Effector memory CD8-positive, alpha-beta T cell (primary cell): ENCODE measurements around the gene OGDH.

Source experiments
- ATAC-seq: fragments of 150-1000 bp; cut with Tn5 transposase; replicated peaks from 2 replicates; pipeline ENCODE4 v1.10.0; 2021; ENCODE audit warnings: mild to moderate bottlenecking, moderate library complexity
- DNase-seq, 3 experiments: peaks; one replicate each; pipeline ENCODE4 v3.0.0; 2021
- H3K27ac Mint-ChIP-seq, 2 donors: one replicate each; pipeline ENCODE4 v1.8.0; 2022; ENCODE audit warnings: mild to moderate bottlenecking in 2 of 2, mixed read lengths in 2 of 2, moderate library complexity in 2 of 2
- H3K27me3 Mint-ChIP-seq, 2 donors: one replicate each; pipeline ENCODE4 v1.8.0; 2022; ENCODE audit warnings: mixed read lengths in 2 of 2
- H3K36me3 Mint-ChIP-seq: one replicate; pipeline ENCODE4 v1.8.0; 2022; ENCODE audit warnings: mild to moderate bottlenecking, moderate library complexity, mixed read lengths; ENCODE audit not compliant: insufficient read depth
- H3K4me1 Mint-ChIP-seq, 2 donors: one replicate each; pipeline ENCODE4 v1.8.0; 2022; ENCODE audit warnings: low read depth in 2 of 2, mixed read lengths in 2 of 2
- H3K4me3 Mint-ChIP-seq, 2 donors: one replicate each; pipeline ENCODE4 v1.8.0; 2022; ENCODE audit warnings: mild to moderate bottlenecking in 2 of 2, mixed read lengths in 2 of 2, moderate library complexity in 2 of 2
- H3K9me3 Mint-ChIP-seq, 2 donors: one replicate each; pipeline ENCODE4 v1.8.0; 2022; ENCODE audit warnings: mixed read lengths in 2 of 2

Gene OGDH

GRCh38 chr7:44643206-44643605 lies 36.8 kb downstream of the OGDH start:
- DNase-seq: no peak
- H3K36me3 Mint-ChIP-seq: peaks cover 25% of the 10 kb centered on the region
- no peak overlapping the region for H3K4me3 Mint-ChIP-seq
- no peaks in the 10 kb centered on the region for H3K27me3 Mint-ChIP-seq
- no peak for ATAC-seq
- H3K4me1 Mint-ChIP-seq: peaks cover 34 to 39% of the 10 kb centered on the region in 2 donors
- H3K9me3 Mint-ChIP-seq: peaks cover 2 to 5% of the 10 kb centered on the region in 2 donors
- H3K27ac Mint-ChIP-seq: peak overlapping the region in 1 of 2 donors; percentile 23

- Mint-ChIP-seq H3K27me3 (no peaks in the 10 kb centered on the region), H3K4me1 (peaks cover 14 to 19% of the 10 kb centered on the region in 2 donors), H3K4me3 (no peak overlapping the region), H3K36me3 (peaks cover 29% of the 10 kb centered on the region), H3K27ac (peak overlapping the region; percentile 81 to 82), H3K9me3 (no peaks in the 10 kb centered on the region)
- ATAC-seq (no peak), DNase-seq (no peak)
These were observed 38.8 kb downstream of the OGDH start for GRCh38 chr7:44645254-44645653.

GRCh38 chr7:44645696-44646095 lies 39.3 kb downstream of the OGDH start:
- ATAC-seq (no peak), DNase-seq (no peak)
- peaks cover 31% of the 10 kb centered on the region for H3K36me3 Mint-ChIP-seq
- no peak overlapping the region for H3K4me3 Mint-ChIP-seq
- no peaks in the 10 kb centered on the region for H3K27me3 Mint-ChIP-seq
- peak overlapping the region; percentile 77 to 82 for H3K27ac Mint-ChIP-seq
- H3K9me3 Mint-ChIP-seq: no peaks in the 10 kb centered on the region
- peaks cover 10 to 15% of the 10 kb centered on the region in 2 donors for H3K4me1 Mint-ChIP-seq

- no peaks in the 10 kb centered on the region for H3K9me3 Mint-ChIP-seq
- H3K36me3 Mint-ChIP-seq: peaks cover 33% of the 10 kb centered on the region
- H3K4me1 Mint-ChIP-seq: peaks cover 10 to 15% of the 10 kb centered on the region in 2 donors
- ATAC-seq (no peak), DNase-seq (no peak)
- H3K27ac Mint-ChIP-seq: peak overlapping the region; percentile 44 to 77
- H3K27me3 Mint-ChIP-seq: no peaks in the 10 kb centered on the region
- H3K4me3 Mint-ChIP-seq: no peak overlapping the region
These were observed 39.9 kb downstream of the OGDH start for GRCh38 chr7:44646176-44646920.

- Mint-ChIP-seq H3K27me3 (no peaks in the 10 kb centered on the region), H3K36me3 (peaks cover 40% of the 10 kb centered on the region), H3K4me3 (no peak overlapping the region), H3K27ac (peak overlapping the region; percentile 72 to 77), H3K9me3 (no peaks in the 10 kb centered on the region), H3K4me1 (peaks cover 10 to 11% of the 10 kb centered on the region in 2 donors)
- no peak for DNase-seq
- no peak for ATAC-seq
These were observed 40.7 kb downstream of the OGDH start for GRCh38 chr7:44646921-44647636.

- DNase-seq: no peak
- Mint-ChIP-seq H3K36me3 (peaks cover 45% of the 10 kb centered on the region), H3K4me3 (no peak overlapping the region), H3K4me1 (peaks cover 6 to 12% of the 10 kb centered on the region in 2 donors), H3K27ac (peak overlapping the region in 1 of 2 donors; percentile 23), H3K27me3 (no peaks in the 10 kb centered on the region), H3K9me3 (no peaks in the 10 kb centered on the region)
- ATAC-seq: no peak
These were observed 41.7 kb downstream of the OGDH start for GRCh38 chr7:44647981-44648714.

GRCh38 chr7:44650242-44650641 lies 43.8 kb downstream of the OGDH start:
- Mint-ChIP-seq H3K4me3 (no peak overlapping the region), H3K27ac (peak overlapping the region; percentile 32 to 54), H3K27me3 (no peaks in the 10 kb centered on the region), H3K9me3 (no peaks in the 10 kb centered on the region), H3K36me3 (peaks cover 55% of the 10 kb centered on the region), H3K4me1 (peaks cover 0 to 7% of the 10 kb centered on the region in 2 donors)
- DNase-seq (no peak), ATAC-seq (no peak)

- H3K4me3 Mint-ChIP-seq: no peak overlapping the region
- no peak for ATAC-seq
- peak overlapping the region; percentile 32 to 54 for H3K27ac Mint-ChIP-seq
- peaks cover 55% of the 10 kb centered on the region for H3K36me3 Mint-ChIP-seq
- peaks cover 0 to 1% of the 10 kb centered on the region in 2 donors for H3K4me1 Mint-ChIP-seq
- no peaks in the 10 kb centered on the region for H3K27me3 Mint-ChIP-seq
- no peak for DNase-seq
- no peaks in the 10 kb centered on the region for H3K9me3 Mint-ChIP-seq
These were observed 44.3 kb downstream of the OGDH start for GRCh38 chr7:44650772-44651171.

GRCh38 chr7:44652535-44652934 lies 46.1 kb downstream of the OGDH start:
- Mint-ChIP-seq H3K36me3 (peaks cover 52% of the 10 kb centered on the region), H3K4me1 (peaks cover 1 to 7% of the 10 kb centered on the region in 2 donors), H3K4me3 (no peak overlapping the region), H3K27me3 (no peaks in the 10 kb centered on the region), H3K9me3 (no peaks in the 10 kb centered on the region), H3K27ac (no peak overlapping the region)
- ATAC-seq (no peak), DNase-seq (no peak)

- H3K27ac Mint-ChIP-seq: no peak overlapping the region
- H3K27me3 Mint-ChIP-seq: no peaks in the 10 kb centered on the region
- no peak for ATAC-seq
- peaks cover 38% of the 10 kb centered on the region for H3K36me3 Mint-ChIP-seq
- H3K4me3 Mint-ChIP-seq: no peak overlapping the region
- peaks cover 1 to 11% of the 10 kb centered on the region in 2 donors for H3K4me1 Mint-ChIP-seq
- no peak for DNase-seq
- no peaks in the 10 kb centered on the region for H3K9me3 Mint-ChIP-seq
These were observed 47.9 kb downstream of the OGDH start for GRCh38 chr7:44654255-44654796.

GRCh38 chr7:44655341-44655740 lies 48.9 kb downstream of the OGDH start:
- ATAC-seq: no peak
- Mint-ChIP-seq H3K4me1 (peaks cover 5 to 11% of the 10 kb centered on the region in 2 donors), H3K4me3 (no peak overlapping the region), H3K27me3 (no peaks in the 10 kb centered on the region), H3K27ac (peak overlapping the region; percentile 39 to 73), H3K36me3 (peaks cover 36% of the 10 kb centered on the region), H3K9me3 (no peaks in the 10 kb centered on the region)
- no peak for DNase-seq

GRCh38 chr7:44658979-44659378 lies 52.6 kb downstream of the OGDH start:
- H3K27me3 Mint-ChIP-seq: no peaks in the 10 kb centered on the region
- H3K36me3 Mint-ChIP-seq: peaks cover 23% of the 10 kb centered on the region
- no peak overlapping the region for H3K4me3 Mint-ChIP-seq
- ATAC-seq (no peak), DNase-seq (no peak)
- H3K27ac Mint-ChIP-seq: peak overlapping the region in 1 of 2 donors; percentile 51
- H3K9me3 Mint-ChIP-seq: peaks cover 4 to 7% of the 10 kb centered on the region in 2 donors
- peaks cover 4 to 11% of the 10 kb centered on the region in 2 donors for H3K4me1 Mint-ChIP-seq

GRCh38 chr7:44661233-44661632 lies 54.8 kb downstream of the OGDH start:
- Mint-ChIP-seq H3K27me3 (no peaks in the 10 kb centered on the region), H3K4me1 (peaks cover 7 to 12% of the 10 kb centered on the region in 2 donors), H3K27ac (no peak overlapping the region), H3K9me3 (peaks cover 4 to 7% of the 10 kb centered on the region in 2 donors), H3K4me3 (no peak overlapping the region), H3K36me3 (peaks cover 31% of the 10 kb centered on the region)
- no peak for ATAC-seq
- no peak for DNase-seq
